MM.1S (cell line): Measurements from ENCODE around the gene PKP4.

ENCODE experiments used
- CTCF ChIP-seq: fragments of 300-600 bp; sonication (generic); IDR thresholded peaks from 2 replicates; pipeline ENCODE4 v1.5.1; 2016; ENCODE audit warnings: antibody characterized with exemption, low read length, mixed read lengths
- EZH2 ChIP-seq: fragments of 300-600 bp; sonication (generic); optimal IDR thresholded peaks from 2 replicates; pipeline ENCODE3; 2017; ENCODE audit warnings: low read depth, mild to moderate bottlenecking, antibody characterized with exemption, low read length, mixed read lengths

DNA sequence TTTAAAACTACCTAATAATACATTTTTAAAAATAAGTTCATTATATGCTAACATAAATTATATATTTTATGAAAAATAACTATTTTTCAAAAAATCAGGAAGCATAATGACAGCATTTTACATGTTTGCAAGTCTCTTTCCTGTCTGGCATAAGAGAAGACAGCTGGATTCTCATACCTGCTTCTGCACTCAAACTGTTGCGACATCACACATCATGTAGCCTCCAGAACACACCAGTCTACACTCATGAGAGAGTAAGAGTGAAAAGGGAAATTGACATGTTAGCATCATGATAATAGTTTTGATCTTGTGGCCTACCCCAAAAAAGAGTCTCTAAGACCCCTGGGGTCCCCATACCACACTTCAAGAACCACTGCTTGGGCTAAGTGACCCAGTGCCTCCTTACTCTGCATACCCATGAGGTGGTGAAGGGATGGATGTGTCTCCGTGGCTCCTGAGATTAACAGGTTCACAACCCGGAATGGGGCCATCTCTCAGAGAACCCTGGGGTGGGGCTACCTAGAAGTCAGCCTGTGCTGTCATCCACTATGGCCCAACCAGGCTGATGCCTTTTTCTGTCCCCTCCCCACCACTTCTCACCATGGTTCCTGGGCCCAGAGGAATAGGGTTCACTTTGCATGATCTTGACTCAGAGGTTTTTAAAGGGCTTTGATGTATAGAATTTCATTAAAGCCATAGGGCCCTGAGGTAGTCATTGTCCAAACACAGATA, 235.8 kb downstream of the PKP4 start:
- TF ChIP-seq CTCF, result no peak
- no peak for TF ChIP-seq EZH2
